HG03342 (cell line): ENCODE results near the gene CHAF1A.

ENCODE experiments used
- ATAC-seq: cut with Tn5 transposase; IDR thresholded peaks from one replicate; pipeline ENCODE4 v1.9.1; 2021; ENCODE audit warnings: mild to moderate bottlenecking, moderate library complexity; ENCODE audit not compliant: unreplicated experiment

The CHAF1A gene

GRCh38 chr19:4402171-4403004 is at the start of gene CHAF1A:
Gene CHAF1A, plus strand, starts transcription at chr19:4402640. Its CDS starts 123 bp downstream, at chr19:4402763.
- peak; percentile 73 for ATAC-seq

DNA sequence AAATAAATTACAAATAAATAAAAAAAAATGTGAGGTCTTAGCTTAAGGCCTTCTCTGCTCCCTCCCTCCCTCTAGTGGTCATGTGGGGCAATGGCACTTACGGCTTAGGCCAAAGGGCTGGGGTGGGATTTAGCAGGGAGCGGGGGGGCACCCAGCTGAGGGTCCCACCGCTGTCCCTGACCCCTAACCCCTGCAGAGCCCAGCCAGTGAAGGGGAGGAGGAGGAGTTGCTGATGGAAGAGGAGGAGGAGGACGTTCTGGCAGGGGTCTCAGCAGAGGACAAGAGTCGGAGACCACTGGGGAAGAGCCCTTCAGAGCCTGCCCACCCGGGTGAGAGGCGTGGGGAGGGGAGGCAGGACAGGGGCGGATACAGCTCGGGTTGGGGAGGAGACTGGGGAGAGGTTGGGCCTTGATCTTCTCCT is 49.7 kb upstream of the CHAF1A start:
- ATAC-seq = no peak

DNA sequence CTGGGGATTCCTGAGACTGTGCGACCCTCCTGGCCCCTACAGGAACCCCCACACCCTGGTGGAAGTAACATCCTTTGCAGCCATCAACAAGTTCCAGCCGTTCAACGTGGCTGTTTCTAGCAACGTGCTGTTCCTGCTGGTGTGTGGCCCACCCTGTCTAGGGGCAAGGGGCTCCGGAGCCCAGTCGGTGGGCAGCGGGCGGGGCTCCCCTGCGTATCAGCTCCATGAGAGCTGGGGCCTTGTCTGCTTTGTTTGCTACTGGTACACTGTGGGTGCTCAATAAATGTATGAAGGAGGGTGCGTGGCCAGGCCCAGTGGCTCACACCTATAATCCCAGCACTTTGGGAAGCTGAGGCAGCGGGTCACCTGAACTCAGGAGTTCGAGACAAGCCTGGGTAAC is 48.2 kb upstream of the CHAF1A start:
- no peak for ATAC-seq

DNA sequence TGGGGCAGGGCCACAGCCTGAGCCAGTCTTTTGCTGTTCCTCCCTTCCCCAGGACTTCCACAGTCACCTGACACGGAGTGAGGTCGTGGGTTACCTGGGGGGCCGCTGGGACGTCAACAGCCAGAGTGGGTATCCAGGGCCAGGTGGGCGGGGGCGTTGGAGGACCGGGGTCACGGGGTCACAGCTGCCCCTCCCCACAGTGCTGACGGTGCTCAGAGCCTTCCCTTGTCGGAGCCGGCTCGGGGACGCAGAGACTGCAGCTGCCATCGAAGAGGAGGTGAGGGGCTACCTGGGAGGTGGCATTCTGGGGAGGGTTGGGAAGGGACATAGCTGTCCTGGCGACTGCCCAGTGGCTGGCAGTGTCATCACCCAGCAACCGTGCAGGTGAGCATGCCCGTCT is 47.5 kb upstream of the CHAF1A start:
- ATAC-seq = no peak

DNA sequence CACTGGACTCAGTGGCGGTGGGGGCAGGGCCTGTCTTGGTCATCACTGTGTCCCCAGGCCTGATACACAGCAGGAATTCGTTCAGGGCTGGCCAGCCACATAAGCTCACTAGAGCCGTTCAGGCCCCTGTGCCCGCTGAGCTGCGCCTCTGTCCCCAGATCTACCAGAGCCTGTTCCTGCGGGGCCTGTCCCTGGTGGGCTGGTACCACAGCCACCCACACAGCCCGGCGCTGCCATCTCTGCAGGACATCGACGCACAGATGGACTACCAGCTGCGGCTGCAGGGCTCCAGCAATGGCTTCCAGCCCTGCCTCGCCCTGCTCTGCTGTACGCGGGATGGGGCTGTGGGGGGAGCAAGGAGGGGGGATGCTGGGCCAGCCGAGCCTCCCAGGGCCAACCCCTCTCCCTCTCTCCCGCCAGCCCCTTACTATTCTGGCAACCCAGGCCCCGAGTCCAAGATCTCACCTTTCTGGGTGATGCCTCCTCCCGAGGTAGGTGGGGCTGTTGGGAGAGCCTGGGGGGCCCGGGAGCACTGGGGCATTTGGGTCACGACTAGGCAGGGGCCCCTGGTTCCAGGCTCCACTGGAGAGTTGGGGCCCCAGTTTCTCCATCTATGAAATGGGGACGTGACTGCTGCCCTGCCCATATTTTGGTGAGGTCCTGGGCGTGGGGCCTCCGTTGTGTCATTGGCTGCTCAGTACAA is 45.2 kb upstream of the CHAF1A start:
- ATAC-seq = no peak

DNA sequence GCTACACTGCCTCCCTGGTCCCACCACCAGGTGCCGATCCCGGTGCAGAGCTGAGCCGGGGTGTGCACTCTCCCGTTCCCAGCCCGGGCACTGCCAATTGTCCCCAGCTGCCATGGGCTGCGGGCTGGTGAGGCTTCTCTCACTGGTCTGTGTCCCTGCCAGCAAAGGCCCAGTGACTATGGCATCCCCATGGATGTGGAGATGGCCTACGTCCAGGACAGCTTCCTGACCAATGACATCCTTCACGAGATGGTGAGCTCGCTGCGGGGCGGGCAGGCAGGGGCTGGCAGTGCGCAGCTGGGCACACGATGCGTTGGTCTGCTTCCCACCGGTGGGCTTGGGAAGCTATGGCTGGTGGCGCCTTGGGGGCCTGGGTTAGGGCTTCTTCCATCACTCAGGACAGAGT is 44.5 kb upstream of the CHAF1A start:
- no peak for ATAC-seq

DNA sequence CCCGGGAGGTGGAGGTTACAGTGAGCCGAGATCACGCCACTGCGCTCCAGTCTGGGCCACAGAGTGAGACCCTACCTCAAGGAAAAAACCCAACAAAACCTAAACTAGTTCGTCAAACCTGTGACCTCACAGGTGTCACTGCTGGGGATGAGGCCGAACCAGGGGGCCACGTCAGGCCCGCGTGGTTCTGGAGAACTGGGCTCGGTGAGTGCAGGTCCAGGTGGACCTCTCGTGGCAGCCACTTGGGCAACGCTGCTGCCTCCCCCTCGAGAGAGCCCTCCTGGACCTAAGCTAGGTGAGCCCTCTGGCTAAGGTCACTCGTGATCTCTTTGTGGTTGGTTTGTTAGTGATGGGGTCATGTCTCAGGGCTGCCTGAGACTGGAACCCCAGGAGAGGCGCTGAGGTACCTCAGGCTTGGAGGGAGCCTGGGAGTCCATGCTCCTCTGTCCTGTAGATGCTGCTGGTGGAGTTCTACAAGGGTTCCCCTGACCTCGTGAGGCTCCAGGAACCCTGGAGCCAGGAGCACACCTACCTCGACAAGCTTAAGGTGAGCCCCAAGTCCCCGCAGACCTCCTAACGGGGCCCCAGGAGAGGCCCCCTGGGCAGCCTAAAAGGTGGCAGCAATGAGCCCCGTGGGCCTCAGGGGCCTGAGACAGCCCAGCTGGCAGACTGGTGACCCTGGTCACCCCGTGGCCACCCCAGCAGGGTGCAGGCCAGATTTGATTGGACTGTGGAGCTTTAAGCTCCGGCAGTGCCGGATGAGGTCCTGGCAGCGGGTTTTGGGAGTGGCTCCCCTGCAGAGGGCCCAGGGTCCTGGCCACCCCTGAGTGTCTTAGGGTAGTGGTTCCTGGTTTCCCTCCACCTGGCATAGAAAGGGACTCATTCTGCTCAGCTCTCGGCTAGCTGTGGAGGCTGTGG is 43.5 kb upstream of the CHAF1A start:
- no peak for ATAC-seq

- no peak for ATAC-seq
Observed at GRCh38 chr19:4359627-4360000, 42.8 kb upstream of the CHAF1A start.

- ATAC-seq = no peak
Observed at GRCh38 chr19:4360081-4360569, 42.3 kb upstream of the CHAF1A start.

- no peak for ATAC-seq
Observed at GRCh38 chr19:4360641-4361151, 41.7 kb upstream of the CHAF1A start.

DNA sequence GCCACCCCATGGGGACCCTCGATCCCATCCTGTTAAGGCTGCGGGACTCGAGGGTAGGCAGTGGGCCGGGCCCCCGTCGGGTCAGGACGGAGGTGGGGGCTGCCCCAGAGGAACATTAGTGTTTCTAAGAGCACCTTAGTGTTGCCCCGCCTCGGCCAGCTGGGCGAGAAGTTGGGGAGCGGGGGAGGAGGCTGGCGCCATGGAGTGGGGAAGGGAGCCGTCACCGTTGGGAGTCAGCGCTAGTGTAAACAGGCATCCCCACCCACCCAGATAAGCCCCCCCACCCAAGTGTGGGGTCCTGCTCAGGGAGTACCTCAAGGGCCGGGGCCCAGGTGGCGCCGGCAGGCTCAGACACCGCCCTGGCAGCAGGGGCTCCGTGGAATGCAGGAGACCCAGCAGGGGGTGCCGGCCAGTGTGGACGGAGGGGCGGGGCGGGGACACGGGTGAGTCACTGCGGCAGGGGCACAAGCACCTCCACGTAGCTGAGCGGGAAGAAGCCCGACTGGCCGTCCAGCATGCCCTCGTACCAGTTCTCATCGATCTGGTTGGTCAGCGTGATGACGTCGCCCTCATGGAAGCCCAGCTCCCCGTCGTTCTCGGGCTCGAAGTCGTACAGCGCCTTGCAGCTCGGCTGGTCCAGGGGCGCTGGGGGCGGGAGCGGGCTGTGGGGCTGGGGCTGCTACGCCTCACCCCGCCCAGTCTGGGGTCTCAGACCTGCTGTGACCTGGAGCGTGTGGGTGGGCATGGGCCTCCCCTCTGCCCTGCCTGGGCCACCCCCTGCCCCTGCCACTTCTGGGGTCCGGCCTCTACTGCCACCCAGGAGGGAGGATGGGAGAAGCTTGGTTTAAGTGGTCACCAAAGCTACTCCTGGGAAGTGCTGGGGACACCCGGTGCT is 41.0 kb upstream of the CHAF1A start:
- no peak for ATAC-seq

DNA sequence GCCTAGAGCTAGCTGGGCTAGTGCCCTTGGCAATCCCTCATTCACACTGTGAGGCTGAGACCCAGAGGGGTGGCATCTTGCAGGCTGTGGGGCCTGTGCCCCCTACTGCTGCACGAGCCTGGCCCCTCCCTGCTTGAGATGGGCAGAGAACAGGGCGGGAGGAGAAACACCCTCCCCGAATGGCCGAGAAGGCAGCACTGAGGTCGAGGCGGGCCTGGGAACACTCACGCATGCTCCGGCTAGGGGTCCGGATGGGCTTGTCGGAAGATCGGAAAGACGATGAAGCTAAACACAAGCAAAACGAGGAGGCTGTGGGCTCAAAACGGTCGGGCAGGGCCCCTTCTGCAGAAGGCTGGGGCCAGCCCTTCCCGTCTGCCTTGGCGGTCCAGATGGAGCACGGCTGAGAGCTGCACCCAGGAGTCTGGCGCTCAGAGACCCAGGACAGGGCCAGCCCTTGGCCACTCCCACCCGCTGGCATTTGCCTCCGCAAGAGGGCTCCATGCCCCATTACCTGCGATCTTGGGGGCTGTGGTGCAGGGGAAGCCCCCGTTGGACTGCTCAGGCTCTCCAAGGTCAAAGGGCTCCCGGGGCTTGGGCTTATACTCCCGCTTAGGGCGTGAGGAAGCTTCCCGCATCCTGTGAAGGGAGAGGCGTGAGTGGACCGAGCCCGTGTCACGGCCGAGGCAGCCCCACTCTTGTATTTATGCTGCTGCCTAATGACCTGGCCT is 40.2 kb upstream of the CHAF1A start:
- ATAC-seq = no peak

DNA sequence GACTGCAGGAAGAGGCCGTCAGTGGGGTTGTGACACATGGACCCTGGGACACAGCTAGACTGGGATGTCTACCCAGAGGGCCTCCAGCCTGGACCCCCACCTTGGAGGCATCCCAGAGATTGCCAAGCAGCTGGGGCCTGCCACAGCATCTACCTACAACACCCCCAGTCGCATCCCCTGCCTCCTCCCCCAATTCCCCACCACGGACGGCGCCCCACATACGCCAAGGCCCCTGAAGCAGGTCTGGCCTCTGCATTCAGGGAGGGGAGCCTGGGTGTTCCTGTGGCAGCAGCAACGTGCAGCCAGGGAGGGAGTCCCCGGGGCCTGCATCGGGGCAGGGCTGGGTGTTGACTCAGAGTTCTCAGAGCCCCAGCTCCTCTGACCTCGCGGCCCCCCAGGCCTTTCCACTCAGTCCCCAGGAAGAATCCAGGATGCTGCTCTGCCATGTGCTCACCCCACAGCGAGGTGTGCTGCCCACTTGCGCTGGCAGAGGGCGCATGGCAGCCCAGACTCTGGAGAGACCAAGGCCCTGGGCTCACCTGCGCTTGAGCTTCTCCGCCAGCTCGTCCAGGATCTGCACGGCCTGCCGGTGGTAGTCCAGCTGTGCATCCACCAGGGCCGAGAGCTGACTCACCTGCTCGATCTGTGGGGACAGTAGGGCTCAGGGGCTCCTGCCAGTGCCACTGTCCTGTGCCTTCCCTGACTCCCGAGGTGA is 39.5 kb upstream of the CHAF1A start:
- no peak for ATAC-seq

DNA sequence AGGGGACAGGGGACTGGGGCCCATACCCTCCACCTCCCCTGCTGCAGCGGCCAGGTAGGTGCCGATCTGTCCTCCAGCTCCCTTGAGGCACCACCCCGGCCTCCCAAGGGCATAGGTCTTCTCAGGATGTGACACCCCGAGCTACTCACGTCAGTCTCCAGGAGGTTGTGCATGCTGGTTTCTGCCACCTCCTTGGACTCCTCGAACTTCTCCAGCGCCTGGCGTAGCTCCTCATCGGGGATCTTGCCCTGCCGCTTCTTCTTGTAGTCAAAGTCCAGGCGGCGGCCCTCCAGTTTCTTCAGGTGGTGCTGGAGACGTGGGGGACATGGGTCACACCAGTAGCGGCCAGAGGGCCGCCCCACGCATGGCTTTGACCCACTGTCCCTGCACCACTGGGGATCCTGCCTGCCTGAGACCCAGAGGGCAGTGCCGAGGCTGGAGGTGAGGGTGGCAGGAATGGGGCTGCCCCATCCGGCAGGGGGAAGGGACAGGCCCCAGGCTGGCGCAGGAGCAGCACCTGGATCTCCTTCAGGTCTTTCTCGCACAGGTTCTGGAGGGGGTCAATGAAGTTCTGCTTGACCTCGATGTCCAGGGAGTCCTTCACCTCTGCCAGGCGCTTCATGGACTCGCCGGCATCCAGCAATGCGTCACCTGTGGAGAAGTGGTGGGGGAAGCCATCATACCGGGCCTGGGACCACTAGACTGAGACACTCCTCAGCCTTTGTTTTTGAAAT is 38.7 kb upstream of the CHAF1A start:
- no peak for ATAC-seq

GRCh38 chr19:4365341-4365740 is 37.1 kb upstream of the CHAF1A start:
- no peak for ATAC-seq

GRCh38 chr19:4365791-4366665 is 36.4 kb upstream of the CHAF1A start:
- no peak for ATAC-seq
